Testis (tissue), 3 donors: ENCODE results near the gene ZG16B. TPM values are rescaled to one million over a fixed set of nuclear protein-coding genes. Genes with fewer than 3 reads are reported as not detected.

Experiments used
- DNase-seq: peaks from one replicate; pipeline ENCODE4 v3.0.0-alpha.2; 2019
- H3K27ac ChIP-seq, 2 donors: fragments of 200-600 bp; sonication (generic); one replicate each; pipeline ENCODE4 v1.5.1; 2019
- H3K27me3 ChIP-seq: fragments of 200-600 bp; sonication (generic); one replicate; pipeline ENCODE4 v1.5.1; 2019
- H3K36me3 ChIP-seq: fragments of 200-600 bp; sonication (generic); one replicate; pipeline ENCODE4 v1.5.1; 2017; ENCODE audit warnings: low read depth; ENCODE audit errors: missing control alignments
- H3K4me1 ChIP-seq: fragments of 200-600 bp; sonication (generic); one replicate; pipeline ENCODE4 v1.5.1; 2019
- H3K4me3 ChIP-seq, 2 donors: fragments of 200-600 bp; sonication (generic); one replicate each; pipeline ENCODE4 v1.5.1; 2017 to 2019
- H3K9me3 ChIP-seq: fragments of 200-600 bp; sonication (generic); one replicate; pipeline ENCODE4 v1.5.1; 2017
- POLR2A ChIP-seq: fragments of 450-650 bp; IDR thresholded peaks from one replicate; pipeline ENCODE4 v1.6.1; 2017; ENCODE audit warnings: antibody characterized with exemption, mild to moderate bottlenecking, moderate library complexity
- WGBS, 2 donors: methylation state at CpG; one replicate each; pipeline ENCODE4 v1.1.5; 2018; 5-methylcytosine and 5-hydroxymethylcytosine counted together
- intact Hi-C: fragments of 100-400 bp; cut with DNase I; formaldehyde crosslinking; loops from one replicate; pipeline ENCODE4 v1.15.1; 2023; ENCODE audit warnings: low total_unique reads
- polyA plus RNA-seq: library from polyadenylated mRNA; stranded (reverse); fragments of 350-450 nt; fragmentation: Illumina TruSeq; extraction: RNeasy Lipid Tissue Mini Kit (QIAGEN cat#74804); gene quantifications from one replicate; pipeline ENCODE4 v1.2.3, GENCODE V29; 2014; ENCODE audit warnings: low read depth, low replicate concordance; ENCODE audit not compliant: insufficient read depth
- total RNA-seq, 2 donors: library from RNA; depleted of rRNA; stranded (reverse); fragments of >200 nt; gene quantifications; one replicate each; pipeline ENCODE4 v1.2.3, GENCODE V29; 2016
- TF ChIP-seq, protein P1 (sequence below), 3 experiments: fragments of 450-650 bp in 2 of 3; fragments of 200-600 bp in 1 of 3; sonication (generic) in 1 of 3; IDR thresholded peaks; one replicate each; pipeline ENCODE4 v1.5.1; 2016 to 2019; ENCODE audit warnings: antibody characterized with exemption in 3 of 3, mild to moderate bottlenecking in 2 of 3, moderate library complexity in 1 of 3

The ZG16B gene
- total and polyA plus RNA-seq, 3 donors from 2014 or later: 1.7 to 3.5 (median 1.8) TPM

GRCh38 chr16:2822496-2822895 is 7.6 kb upstream of the ZG16B start:
- Histone ChIP-seq H3K9me3 (no peaks in the 10 kb centered on the region), H3K27ac (no peak overlapping the region), H3K4me3 (no peak overlapping the region), H3K4me1 (no peaks in the 10 kb centered on the region), H3K27me3 (no peaks in the 10 kb centered on the region), H3K36me3 (no peaks in the 10 kb centered on the region)
- 60 to 73% methylated on average over 4 of the region's 4 CpGs for WGBS, 2 donors
- no peak for DNase-seq
- intact Hi-C loops: no loop called here
- TF ChIP-seq, protein P1, sequence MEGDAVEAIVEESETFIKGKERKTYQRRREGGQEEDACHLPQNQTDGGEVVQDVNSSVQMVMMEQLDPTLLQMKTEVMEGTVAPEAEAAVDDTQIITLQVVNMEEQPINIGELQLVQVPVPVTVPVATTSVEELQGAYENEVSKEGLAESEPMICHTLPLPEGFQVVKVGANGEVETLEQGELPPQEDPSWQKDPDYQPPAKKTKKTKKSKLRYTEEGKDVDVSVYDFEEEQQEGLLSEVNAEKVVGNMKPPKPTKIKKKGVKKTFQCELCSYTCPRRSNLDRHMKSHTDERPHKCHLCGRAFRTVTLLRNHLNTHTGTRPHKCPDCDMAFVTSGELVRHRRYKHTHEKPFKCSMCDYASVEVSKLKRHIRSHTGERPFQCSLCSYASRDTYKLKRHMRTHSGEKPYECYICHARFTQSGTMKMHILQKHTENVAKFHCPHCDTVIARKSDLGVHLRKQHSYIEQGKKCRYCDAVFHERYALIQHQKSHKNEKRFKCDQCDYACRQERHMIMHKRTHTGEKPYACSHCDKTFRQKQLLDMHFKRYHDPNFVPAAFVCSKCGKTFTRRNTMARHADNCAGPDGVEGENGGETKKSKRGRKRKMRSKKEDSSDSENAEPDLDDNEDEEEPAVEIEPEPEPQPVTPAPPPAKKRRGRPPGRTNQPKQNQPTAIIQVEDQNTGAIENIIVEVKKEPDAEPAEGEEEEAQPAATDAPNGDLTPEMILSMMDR (IDR thresholded peaks at IDR 0.05): no peak
- TF ChIP-seq POLR2A: no peak

DNA sequence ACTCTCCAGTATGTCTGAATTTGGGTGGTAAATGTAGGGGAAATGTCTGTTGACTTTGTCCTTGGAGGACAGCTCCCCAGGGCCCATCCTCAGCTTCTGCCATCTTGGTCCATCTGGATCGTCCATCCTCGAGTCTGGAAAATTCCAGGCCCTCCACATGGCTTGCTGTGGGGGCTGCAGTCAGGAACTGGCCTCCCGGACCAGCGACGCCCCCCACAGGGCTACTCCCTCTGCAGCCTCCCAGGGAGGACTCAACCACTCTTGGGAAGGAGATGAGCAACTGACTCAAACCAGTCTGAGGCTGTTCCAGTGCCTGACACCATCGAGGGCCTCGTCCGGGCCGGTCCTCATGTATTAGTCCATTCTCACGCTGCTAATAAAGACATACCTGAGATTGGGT is 5.5 kb upstream of the ZG16B start:
- Histone ChIP-seq H3K27me3 (no peaks in the 10 kb centered on the region), H3K4me3 (no peak overlapping the region), H3K9me3 (no peaks in the 10 kb centered on the region), H3K36me3 (no peaks in the 10 kb centered on the region), H3K4me1 (no peaks in the 10 kb centered on the region), H3K27ac (no peak overlapping the region)
- 74 to 78% methylated on average over 10 of the region's 10 CpGs for WGBS, 2 donors
- DNase-seq: no peak
- TF ChIP-seq POLR2A: no peak
- TF ChIP-seq, protein P1 (IDR thresholded peaks at IDR 0.05): no peak
- intact Hi-C loops: no loop called here

GRCh38 chr16:2825049-2825742 is 4.9 kb upstream of the ZG16B start:
- H3K9me3 ChIP-seq: no peaks in the 10 kb centered on the region
- no peaks in the 10 kb centered on the region for H3K36me3 ChIP-seq
- TF ChIP-seq, protein P1 (IDR thresholded peaks at IDR 0.05): no peak
- no peak for TF ChIP-seq POLR2A
- WGBS, 2 donors: 79 to 81% methylated on average over 14 to 26 of the region's 26 CpGs
- no peaks in the 10 kb centered on the region for H3K27me3 ChIP-seq
- H3K27ac ChIP-seq: no peak overlapping the region
- DNase-seq: no peak
- no peak overlapping the region for H3K4me3 ChIP-seq
- H3K4me1 ChIP-seq: no peaks in the 10 kb centered on the region
- intact Hi-C loops: no loop called here

DNA sequence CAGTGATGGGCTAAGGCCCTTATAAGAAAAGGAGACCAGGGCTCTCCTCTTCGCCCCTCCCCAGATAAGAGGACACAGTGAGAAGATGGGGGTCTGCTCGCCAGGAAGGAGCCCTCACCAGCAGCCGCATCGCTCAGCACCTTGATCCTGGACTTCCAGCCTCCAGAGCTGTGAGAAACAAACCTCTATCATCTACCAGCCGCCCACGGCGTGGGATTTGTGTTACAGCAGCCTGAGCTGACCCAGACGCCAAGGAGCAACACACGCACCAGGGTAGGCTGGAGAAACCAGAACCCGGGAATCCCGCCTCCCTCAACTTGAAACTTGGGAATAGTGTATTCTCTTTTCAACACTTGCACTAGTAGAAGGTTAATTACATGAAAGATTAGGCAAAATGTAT is 4.2 kb upstream of the ZG16B start:
- intact Hi-C loops: no loop called here
- H3K4me1 ChIP-seq: no peaks in the 10 kb centered on the region
- no peak overlapping the region for H3K27ac ChIP-seq
- 77 to 79% methylated on average over 11 of the region's 11 CpGs for WGBS, 2 donors
- H3K9me3 ChIP-seq: no peaks in the 10 kb centered on the region
- H3K27me3 ChIP-seq: no peaks in the 10 kb centered on the region
- no peaks in the 10 kb centered on the region for H3K36me3 ChIP-seq
- DNase-seq: no peak
- no peak overlapping the region for H3K4me3 ChIP-seq
- TF ChIP-seq POLR2A: no peak
- TF ChIP-seq, protein P1 (IDR thresholded peaks at IDR 0.05): no peak
